IPS-NIHi7 (cell line): ENCODE results near the gene ASPHD2.
A peak's percentile ranks its signal among the peaks of the same experiment; 100 is the strongest.
"Not testable (repeated sequence)": the region's sequence is repeated elsewhere in the genome, so short reads cannot be mapped to it uniquely, and the experiment has no call there.

Source experiments
- DNase-seq: peaks from one replicate; pipeline ENCODE4 v3.0.0; 2012; ENCODE audit warnings: mixed read lengths; ENCODE audit errors: extremely low spot score

Gene ASPHD2, protein sequence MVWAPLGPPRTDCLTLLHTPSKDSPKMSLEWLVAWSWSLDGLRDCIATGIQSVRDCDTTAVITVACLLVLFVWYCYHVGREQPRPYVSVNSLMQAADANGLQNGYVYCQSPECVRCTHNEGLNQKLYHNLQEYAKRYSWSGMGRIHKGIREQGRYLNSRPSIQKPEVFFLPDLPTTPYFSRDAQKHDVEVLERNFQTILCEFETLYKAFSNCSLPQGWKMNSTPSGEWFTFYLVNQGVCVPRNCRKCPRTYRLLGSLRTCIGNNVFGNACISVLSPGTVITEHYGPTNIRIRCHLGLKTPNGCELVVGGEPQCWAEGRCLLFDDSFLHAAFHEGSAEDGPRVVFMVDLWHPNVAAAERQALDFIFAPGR

DNA sequence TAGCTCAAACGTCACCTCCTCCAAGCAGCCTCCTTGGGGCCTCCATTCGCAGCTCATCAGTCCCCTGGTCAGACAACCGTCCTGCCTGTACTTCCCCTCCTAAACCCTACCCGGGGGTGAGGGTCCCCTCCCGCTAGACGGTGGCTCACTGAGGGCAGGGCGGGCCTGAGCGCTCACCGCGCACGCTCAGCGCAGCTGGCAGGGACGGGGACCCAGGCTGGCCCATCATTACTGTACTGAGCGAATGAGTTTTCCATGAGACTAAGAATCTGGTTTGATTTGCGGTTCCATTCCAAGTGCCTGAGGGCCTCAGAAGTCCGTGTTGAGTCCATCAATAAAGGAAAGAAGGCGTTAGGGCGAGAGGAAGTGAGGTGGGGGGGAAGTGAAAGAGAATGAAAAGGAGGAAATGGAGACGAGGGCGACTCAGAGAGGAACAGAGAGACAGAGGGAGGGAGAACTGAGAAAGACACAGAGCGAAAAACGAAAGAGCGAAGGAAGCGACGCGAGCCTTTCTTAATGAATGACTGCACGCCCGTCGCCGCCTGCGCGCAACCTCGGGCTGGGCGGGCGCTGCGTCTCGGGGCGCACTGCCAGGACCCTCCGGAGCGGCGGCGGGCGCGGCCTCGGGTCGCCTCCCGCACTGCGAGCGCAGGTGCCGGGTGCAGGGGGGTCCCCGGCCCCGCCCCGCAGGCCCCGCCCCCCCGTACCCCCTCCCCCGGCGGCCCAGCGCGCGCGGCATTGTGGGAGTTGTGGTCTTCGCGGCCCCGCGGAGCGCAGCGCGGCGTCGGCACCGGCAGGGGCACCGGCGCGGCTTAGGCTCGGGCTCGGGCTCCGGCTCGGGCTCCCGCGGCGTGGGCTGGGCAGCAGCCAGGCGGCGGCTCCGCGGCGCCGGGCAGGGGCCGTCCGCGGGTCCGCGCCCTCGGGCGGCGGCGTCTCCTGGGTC lies at the start of gene ASPHD2:
Gene ASPHD2, plus strand, starts transcription at position 746 of the 943 bp plus-strand sequence. CDS start 4,356 bp downstream, outside the sequence.
- peak; percentile 90 for DNase-seq

GRCh38 chr22:26380072-26380830 lies 48.8 kb upstream of the ASPHD2 start:
- no peak for DNase-seq

- no peak for DNase-seq
Measured at GRCh38 chr22:26382782-26383181, 46.3 kb upstream of the ASPHD2 start.

GRCh38 chr22:26383968-26384556 lies 45.0 kb upstream of the ASPHD2 start:
- no peak for DNase-seq

- no peak for DNase-seq
Measured at GRCh38 chr22:26385164-26385563, 43.9 kb upstream of the ASPHD2 start.

DNA sequence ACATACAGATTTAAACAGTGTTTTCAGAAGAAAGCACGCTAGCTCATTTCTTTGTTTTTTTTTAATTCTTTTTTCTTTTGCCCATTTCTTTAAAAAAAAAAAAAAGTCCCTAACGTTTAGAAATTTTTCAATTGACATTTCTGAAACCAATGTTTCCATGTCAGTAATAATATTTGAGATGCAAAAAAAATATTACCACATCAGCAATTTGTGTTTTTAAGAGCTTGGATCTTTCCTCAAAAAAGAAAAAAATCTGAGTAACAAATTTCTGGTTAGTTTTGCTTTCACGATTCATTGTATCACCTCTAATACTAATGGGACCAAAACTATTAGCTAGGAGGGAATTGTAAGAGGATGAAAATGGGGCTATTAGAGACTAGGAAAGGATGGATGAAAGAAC lies 39.9 kb upstream of the ASPHD2 start:
- no peak for DNase-seq

- no peak for DNase-seq
Measured at GRCh38 chr22:26391091-26391490, 38.0 kb upstream of the ASPHD2 start.

DNA sequence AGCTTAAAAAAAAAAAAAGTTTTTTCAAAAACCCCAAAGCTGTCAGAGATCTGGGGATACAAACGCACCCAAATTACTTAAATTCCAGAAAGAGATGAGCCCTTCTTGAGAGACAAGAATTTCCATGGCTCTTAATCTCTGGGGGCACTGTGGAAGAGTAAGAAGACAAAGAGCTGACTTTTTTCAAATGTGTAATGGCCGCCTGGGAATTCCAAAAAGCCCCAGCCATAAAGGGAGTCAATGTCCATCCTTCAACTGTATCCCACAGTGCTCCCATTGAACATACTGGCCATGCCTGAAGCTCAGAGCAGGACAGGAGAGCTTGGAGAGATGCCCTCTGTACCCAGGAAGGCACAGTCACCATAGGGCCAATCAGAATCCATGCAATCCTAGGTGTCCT lies 37.4 kb upstream of the ASPHD2 start:
- DNase-seq: no peak

DNA sequence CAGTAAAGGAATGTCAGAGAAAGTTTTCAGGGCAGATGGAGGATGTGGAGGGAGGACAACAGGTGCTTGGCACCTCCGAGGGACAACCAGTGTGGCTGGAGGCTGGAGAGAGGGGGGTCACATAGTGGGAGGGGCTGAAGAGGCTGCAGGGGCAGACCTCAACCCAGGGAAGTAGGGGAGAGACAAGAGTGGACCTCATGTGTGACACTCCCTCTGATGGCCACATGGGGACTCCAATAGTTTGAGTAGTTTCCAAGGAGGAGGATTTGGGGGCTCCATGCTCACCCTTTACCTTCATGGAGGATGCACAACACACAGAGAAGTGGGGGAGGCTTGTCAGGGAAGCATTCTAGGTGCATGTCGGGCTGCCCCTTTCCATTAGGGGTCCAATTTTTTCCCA lies 35.1 kb upstream of the ASPHD2 start:
- DNase-seq: no peak

DNA sequence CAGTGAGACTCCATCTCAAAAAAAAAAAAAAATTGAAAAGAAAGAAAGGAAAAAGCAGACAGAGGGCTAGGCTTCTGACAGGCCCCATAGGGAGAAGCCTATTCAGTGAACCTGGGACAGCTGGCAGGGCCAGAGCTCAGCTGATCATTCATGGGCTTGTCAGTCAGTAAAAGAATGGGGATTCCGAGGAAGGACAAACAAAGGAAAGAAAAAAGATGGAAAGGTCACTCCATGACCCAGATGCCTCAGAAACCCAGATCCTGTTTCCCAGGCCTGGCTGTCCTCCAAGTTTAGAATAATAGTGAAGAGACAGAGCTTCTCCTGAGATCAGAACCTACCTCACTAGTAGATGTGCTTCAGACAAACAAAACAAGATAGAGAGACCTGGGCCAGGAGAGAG lies 34.3 kb upstream of the ASPHD2 start:
- DNase-seq: no peak

DNA sequence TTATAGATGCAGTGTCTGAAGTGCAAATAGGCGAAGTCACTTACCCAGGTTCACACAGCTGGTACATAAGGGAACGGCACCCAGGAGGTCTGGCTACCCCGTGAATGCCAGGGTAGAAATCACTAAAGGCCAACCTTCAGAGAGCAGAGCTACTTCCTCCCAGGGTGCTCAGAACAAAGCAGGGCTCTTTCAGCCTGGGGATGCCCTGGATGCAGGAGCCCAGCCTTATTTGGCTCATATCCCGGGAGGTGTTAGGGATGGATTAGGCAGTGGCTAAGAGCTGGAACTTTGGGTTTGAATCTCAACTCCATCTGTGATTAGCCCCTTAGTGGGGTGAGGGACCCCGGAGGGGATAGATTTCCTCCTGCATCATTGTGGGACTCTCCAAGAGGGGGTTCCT lies 33.1 kb upstream of the ASPHD2 start:
- DNase-seq: peak; percentile 26

GRCh38 chr22:26398741-26399153 lies 30.3 kb upstream of the ASPHD2 start:
- DNase-seq: peak; percentile 80

- DNase-seq: no peak
Measured at GRCh38 chr22:26399289-26399688, 29.8 kb upstream of the ASPHD2 start.

DNA sequence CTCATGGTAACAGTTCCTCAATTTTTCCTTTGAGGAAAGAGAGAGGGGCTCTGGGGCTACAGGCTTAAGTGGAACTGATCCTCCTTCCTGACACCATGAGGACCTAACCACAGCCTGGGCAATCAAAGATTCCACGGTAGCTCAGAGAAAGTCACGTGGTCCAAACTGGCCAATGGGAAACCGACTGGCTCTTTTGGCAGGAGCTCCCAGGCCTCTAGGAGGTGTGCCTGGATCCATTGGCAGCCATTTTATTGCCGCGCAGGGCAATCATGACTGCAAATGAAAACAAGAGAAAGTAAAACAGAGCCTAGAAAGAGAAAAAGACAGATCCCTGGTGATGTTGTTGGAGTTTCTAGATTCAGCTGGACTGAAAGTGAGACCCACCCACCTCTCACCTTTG lies 27.3 kb upstream of the ASPHD2 start:
- no peak for DNase-seq

GRCh38 chr22:26404851-26405421 lies 24.1 kb upstream of the ASPHD2 start:
- DNase-seq: peak; percentile 26

GRCh38 chr22:26406118-26406517 lies 22.9 kb upstream of the ASPHD2 start:
- DNase-seq: no peak

DNA sequence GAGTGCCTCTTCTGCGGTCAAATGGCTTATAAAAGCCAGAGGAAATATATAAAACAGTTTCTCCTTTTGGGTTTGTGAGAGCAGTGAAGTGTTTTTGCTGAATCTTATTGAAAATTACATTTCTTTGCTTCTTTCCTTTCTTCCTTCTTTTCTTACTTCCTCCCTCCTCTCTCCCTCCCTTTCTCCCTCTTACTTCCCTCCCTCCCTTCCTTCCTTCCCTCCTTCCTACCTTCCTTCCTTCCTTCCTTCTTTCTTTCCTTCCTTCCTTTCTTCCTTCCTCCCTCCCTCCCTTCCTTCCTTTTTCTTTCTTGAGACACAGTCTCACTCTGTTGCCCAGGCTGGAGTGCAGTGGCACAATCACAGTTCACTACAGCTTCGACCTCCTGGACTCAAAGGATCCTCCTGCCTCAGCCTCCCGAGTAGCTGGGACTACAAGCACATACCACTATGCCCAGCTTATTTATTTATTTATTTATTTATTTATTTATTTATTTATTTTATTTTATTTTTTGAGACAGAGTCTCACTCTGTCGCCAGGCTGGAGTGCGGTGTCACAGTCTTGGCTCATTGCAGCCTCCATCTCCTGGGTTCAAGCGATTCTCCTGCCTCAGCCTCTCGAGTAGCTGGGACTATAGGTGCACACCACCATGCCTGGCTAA lies 20.4 kb upstream of the ASPHD2 start:
- not testable (repeated sequence) for DNase-seq

DNA sequence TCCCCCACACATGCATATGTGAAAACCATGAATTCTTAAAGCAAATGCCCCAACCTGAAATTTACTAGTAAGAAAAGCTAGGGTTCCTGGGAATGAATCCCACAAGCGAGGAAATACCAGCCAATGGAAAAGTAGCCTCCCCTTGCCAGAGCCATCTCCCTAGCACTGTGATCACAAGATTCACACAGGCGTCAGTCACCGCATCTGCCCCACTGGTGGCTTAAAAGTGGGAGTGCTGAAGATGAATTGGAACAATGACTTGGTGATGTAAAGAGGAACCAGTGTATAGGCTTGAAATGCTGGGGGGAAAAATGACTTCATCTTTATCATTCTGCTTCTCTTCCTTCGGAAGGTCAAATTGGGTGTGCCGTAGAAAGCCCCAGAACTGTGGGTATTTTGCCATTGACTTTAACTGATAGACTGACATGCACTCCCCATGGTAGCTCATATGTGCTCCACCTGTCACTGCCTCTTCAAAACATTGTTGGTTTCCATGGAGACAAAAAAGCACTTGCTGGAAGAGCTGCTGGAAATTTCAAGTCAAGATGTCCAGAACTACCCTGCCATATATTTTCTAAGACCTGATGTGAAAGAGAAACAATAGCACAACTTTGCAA lies 19.2 kb upstream of the ASPHD2 start:
- DNase-seq: no peak

DNA sequence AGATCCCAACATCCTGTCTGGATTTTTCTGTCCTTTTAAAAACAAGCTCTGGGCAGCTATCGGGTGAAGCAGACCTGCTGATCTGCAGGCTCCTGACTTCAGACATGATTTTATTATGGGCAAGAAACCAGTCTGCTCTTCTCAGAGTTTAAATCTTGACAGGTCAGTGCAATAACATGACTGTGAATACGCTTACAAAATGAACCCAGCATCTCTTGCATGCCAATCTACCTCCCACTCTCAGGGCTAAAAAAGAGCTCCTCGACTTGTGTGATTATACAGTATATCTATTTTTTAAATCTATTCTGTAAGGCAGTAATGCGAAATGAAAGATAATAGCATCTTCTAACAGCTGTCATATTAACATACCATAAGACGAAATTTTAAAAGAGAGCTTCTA lies 18.7 kb upstream of the ASPHD2 start:
- no peak for DNase-seq

- DNase-seq: no peak
Measured at GRCh38 chr22:26414347-26414746, 14.7 kb upstream of the ASPHD2 start.
